NOMO-1 treated with dmso at 0.1 percent for 144 hours (cell line): ENCODE measurements around the gene PLEKHA7.
"Not testable (repeated sequence)": the region's sequence is repeated elsewhere in the genome, so short reads cannot be mapped to it uniquely, and the experiment has no call there.

Source experiments
- DNase-seq: peaks from one replicate; lab custom pipeline; 2025; ENCODE audit not compliant: unreplicated experiment; lab: John Stamatoyannopoulos, UW

Gene PLEKHA7

GRCh38 chr11:17014321-17014832, at the start of gene PLEKHA7:
Gene PLEKHA7 (minus strand): TSS chr11:17014414. CDS start chr11:17014401, 13 bp downstream.
- DNase-seq, result no peak

- DNase-seq, result no peak
Measured at GRCh38 chr11:17063171-17064002, 49.2 kb upstream of the PLEKHA7 start.

GRCh38 chr11:17051146-17051545, 36.9 kb upstream of the PLEKHA7 start:
- DNase-seq, result not testable (repeated sequence)

- DNase-seq, result not testable (repeated sequence)
Measured at GRCh38 chr11:17048491-17048890, 34.3 kb upstream of the PLEKHA7 start.

GRCh38 chr11:17046690-17047089, 32.5 kb upstream of the PLEKHA7 start:
- DNase-seq, result no peak

GRCh38 chr11:17036666-17037658, 22.7 kb upstream of the PLEKHA7 start:
- no peak for DNase-seq

GRCh38 chr11:17034027-17034426, 19.8 kb upstream of the PLEKHA7 start:
- DNase-seq, result not testable (repeated sequence)

GRCh38 chr11:17026487-17027082, 12.4 kb upstream of the PLEKHA7 start:
- DNase-seq, result no peak

GRCh38 chr11:17024924-17025323, 10.7 kb upstream of the PLEKHA7 start:
- no peak for DNase-seq

- no peak for DNase-seq
Measured at GRCh38 chr11:17021511-17021910, 7.3 kb upstream of the PLEKHA7 start.

GRCh38 chr11:17020831-17021230, 6.6 kb upstream of the PLEKHA7 start:
- no peak for DNase-seq

- DNase-seq, result no peak
Measured at GRCh38 chr11:17019232-17019631, 5.0 kb upstream of the PLEKHA7 start.

- DNase-seq, result no peak
Measured at GRCh38 chr11:17015627-17016126, 1.5 kb upstream of the PLEKHA7 start.

GRCh38 chr11:17014833-17015626, 816 bp upstream of the PLEKHA7 start:
- DNase-seq, result no peak

GRCh38 chr11:17013548-17014320, 480 bp downstream of the PLEKHA7 start:
- no peak for DNase-seq

- no peak for DNase-seq
Measured at GRCh38 chr11:17012712-17013547, 1.3 kb downstream of the PLEKHA7 start.

- DNase-seq, result no peak
Measured at GRCh38 chr11:17012179-17012578, 2.0 kb downstream of the PLEKHA7 start.

- no peak for DNase-seq
Measured at GRCh38 chr11:17010851-17011420, 3.3 kb downstream of the PLEKHA7 start.
